Cardiac septum (tissue), 1 donor: ENCODE data around the gene NAA30. TPM values are rescaled to one million over a fixed set of nuclear protein-coding genes. Genes with fewer than 3 reads are reported as not detected.

Experiments used
- DNase-seq: peaks from one replicate; pipeline ENCODE4 v3.0.0-alpha.2; 2020; ENCODE audit warnings: low spot score
- intact Hi-C: fragments of 100-400 bp; cut with DNase I; formaldehyde crosslinking; loops from one replicate; pipeline ENCODE4 v1.14.0; 2022
- total RNA-seq: library from RNA; stranded (reverse); fragmentation: NEBNext Ultra II Directional; extraction: Animal tissue kit (Norgen Biotek cat#: 25700); gene quantifications from one replicate; pipeline ENCODE4 v1.2.1, GENCODE V29; 2021
- donor health status: DM: no; HTN: no; CAD: no.

NAA30 gene
- total RNA-seq, 1 donor from 2014 or later: 21.8 TPM

DNA sequence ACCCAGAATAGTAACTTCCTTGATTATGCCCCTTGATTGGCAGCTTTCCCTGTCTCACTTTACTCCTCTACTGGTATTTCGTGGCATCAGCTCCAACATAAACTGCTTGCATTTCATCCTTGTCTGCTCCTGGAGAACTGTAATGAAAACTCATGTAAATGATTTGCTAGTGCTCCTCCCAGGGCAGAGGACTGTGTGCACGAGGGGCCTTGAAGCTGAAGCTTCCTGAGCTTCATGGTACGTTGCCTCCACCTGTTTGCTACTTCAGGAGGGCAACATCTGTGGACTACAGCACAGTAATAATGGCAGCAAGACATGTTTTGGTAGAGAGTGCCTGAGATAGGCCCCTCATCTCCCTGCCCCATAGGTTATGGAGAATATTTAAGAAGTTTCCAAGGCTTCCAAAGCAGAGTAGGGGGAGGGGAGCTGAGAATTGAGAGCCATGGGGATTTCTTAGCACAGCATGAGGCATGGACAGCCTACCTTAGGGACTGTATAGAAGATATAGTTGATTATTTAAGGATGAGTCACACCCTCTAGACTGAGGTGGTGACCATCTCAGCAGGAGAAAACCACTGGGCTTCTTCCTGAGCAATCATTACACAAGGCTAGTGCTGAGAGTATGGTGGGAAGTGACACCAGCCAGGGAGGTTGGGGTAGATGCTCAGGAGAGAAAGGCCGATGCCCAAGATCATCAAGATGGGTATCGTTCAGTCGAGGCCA, 73.8 kb downstream of the NAA30 start:
- intact Hi-C loops: no loop called here
- no peak for DNase-seq

Other genes starting within 250 kb of the NAA30 start
- 60.9 TPM for gene EXOC5, start 121.7 kb upstream of the NAA30 start, total RNA-seq
- 49.6 TPM for gene AP5M1, start 121.6 kb upstream of the NAA30 start, total RNA-seq
- not detected for gene CCDC198, start 103.3 kb downstream of the NAA30 start, total RNA-seq